ENCODE data around the gene STK38.

STK38 gene

GRCh38 chr6:36566418-36566905 lies 19.2 kb upstream of the STK38 start:
- in situ Hi-C loops (cut with MboI; ENCODE audit: low sequenced_read_pairs), result no loop called here

GRCh38 chr6:36563928-36564284 lies 16.6 kb upstream of the STK38 start:
- in situ Hi-C loops (cut with MboI; ENCODE audit: low sequenced_read_pairs), result no loop called here

GRCh38 chr6:36563237-36563927 lies 16.1 kb upstream of the STK38 start:
- in situ Hi-C loops (cut with MboI; ENCODE audit: low sequenced_read_pairs), result no loop called here

GRCh38 chr6:36560822-36561221 lies 13.5 kb upstream of the STK38 start:
- in situ Hi-C loops (cut with MboI; ENCODE audit: low sequenced_read_pairs), result no loop called here

DNA sequence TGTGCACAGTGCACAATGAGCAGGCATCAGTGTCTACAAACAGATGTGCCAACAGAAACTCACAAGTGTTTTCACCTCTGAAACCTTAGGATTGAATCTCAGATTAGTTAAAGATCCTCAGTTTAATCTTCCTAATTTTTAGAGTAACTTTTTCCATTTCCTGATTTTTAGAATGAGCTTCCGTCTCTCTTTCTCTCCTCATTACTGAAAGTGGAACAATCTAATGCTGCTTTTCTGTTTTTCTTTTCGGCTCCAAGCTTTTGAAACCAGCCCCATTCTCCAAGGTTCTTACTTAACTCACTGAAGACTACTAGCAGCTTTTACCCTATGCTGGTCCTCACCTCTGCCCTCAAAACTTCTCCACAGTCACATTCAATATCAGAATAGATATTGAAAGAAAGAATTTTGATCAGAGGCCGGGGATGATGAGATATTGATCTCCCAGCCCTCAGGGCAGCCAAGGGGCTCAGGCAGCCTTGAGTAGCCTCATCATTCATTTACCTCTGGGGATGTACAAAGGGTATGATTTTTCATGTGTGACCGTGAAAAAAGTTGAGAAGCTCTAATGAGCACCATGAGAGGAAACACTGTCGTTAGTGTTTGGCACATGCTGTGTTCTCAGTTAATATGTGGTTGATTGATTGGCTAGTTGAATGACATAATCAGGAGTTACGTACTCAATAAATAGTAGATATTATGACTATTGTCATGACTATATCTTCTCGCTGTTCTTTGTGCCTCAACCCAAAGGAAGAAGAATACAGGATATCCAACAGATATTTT lies 11.9 kb upstream of the STK38 start:
- in situ Hi-C loops (cut with MboI; ENCODE audit: low sequenced_read_pairs), result no loop called here

GRCh38 chr6:36556281-36556680 lies 9.0 kb upstream of the STK38 start:
- in situ Hi-C loops (cut with MboI; ENCODE audit: low sequenced_read_pairs), result no loop called here

DNA sequence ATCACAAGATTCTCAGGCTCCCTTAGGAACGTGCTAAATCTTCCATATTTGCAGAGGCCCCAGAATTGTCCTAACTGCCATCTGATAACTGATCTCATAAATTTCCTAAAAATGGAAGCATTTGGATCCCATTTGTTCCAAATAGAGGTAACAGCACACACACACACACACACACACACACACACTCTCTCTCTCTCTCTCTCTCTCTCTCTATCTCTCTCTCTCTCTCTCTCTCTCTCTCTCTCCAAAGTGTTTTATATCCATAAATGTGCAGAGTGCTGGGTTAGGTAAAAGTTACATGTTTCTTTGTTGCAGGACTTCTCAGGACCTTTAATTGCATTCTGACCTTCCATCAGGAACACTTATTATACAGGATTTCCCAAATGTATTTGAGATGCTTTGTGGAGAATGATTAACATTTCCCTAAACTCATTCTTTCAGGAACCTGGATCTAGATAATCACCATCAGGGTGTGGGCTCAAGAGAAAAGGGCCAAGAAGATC lies 8.5 kb upstream of the STK38 start:
- in situ Hi-C loops (cut with MboI; ENCODE audit: low sequenced_read_pairs), result no loop called here

GRCh38 chr6:36550473-36551000 lies 3.3 kb upstream of the STK38 start:
- in situ Hi-C loops (cut with MboI; ENCODE audit: low sequenced_read_pairs), result no loop called here

GRCh38 chr6:36548401-36548743 lies 1.1 kb upstream of the STK38 start:
- in situ Hi-C loops (cut with MboI; ENCODE audit: low sequenced_read_pairs), result no loop called here

DNA sequence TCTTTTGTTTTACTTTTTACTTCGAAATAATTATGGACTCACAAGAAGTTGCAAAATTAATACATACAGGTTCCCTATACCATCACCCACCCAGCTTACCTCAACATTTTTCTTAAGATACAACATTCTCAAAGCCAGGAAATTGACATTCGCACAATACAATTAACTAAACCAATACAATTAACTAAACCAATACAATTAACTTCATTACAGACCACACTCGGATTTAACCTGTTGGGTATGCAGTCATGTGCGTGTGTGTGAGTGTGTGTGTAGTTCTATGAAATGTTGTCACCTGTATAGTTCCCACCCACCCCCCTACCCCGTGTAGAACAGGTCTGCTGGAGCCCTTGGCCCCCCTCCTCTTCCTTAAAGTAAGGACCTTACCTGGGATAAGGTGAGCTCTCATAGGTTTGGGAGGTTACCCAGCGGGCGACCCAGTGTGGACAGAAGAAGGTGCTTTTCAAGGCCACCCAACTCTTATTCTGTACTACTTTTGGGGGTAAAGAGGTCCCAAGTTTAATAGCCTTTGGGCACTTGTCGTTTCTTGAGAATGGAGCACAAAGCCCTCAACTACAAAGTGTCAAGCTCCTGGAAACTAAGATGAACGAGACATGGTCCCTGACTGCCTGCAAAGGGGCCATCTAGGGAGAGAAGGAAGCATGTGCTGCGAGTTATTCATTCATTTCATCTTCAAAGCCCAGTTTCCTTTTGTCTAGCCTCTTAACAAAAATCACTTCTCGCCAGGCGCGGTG lies 544 bp upstream of the STK38 start:
- in situ Hi-C loops (cut with MboI; ENCODE audit: low sequenced_read_pairs), result no loop called here

GRCh38 chr6:36546308-36546919 lies 865 bp downstream of the STK38 start:
- in situ Hi-C loops (cut with MboI; ENCODE audit: low sequenced_read_pairs), result no loop called here

DNA sequence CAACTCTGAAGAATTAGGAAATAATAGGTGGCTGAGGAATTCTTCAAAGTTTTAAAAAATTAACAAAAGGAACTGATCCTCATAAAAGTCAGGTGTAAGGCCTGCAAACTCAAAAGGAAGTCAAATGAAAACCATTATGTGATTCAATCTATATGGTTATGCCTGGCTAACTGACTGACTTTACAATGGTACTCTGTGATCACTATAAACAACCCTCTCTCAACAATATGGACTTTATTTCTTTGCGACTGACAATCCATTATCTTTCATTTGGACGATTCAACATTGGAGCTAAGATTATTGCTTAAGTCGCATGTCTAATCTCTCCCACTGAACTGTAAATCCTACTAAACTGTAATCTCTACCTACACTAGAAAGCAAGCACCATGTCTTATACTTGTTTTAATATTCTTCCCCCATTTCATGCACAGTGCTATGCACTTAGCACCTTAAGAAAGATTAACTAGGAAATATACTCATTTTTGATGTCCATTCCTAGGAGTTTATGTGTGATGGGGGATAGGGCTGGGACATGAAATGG lies 1.4 kb downstream of the STK38 start:
- in situ Hi-C loops (cut with MboI; ENCODE audit: low sequenced_read_pairs), result no loop called here

- in situ Hi-C loops (cut with MboI; ENCODE audit: low sequenced_read_pairs), result no loop called here
Observed at GRCh38 chr6:36544228-36544627, 3.1 kb downstream of the STK38 start.

- in situ Hi-C loops (cut with MboI; ENCODE audit: low sequenced_read_pairs), result no loop called here
Observed at GRCh38 chr6:36542041-36542440, 5.2 kb downstream of the STK38 start.

GRCh38 chr6:36539814-36540568 lies 7.3 kb downstream of the STK38 start:
- in situ Hi-C loops (cut with MboI; ENCODE audit: low sequenced_read_pairs), result no loop called here

GRCh38 chr6:36536873-36537547 lies 10.3 kb downstream of the STK38 start:
- in situ Hi-C loops (cut with MboI; ENCODE audit: low sequenced_read_pairs), result no loop called here

GRCh38 chr6:36533321-36533720 lies 14.0 kb downstream of the STK38 start:
- in situ Hi-C loops (cut with MboI; ENCODE audit: low sequenced_read_pairs), result no loop called here

GRCh38 chr6:36526066-36526465 lies 21.2 kb downstream of the STK38 start:
- in situ Hi-C loops (cut with MboI; ENCODE audit: low sequenced_read_pairs), result no loop called here

GRCh38 chr6:36525346-36525745 lies 21.9 kb downstream of the STK38 start:
- in situ Hi-C loops (cut with MboI; ENCODE audit: low sequenced_read_pairs), result no loop called here

Data from HL-60/S4 (cell line).